ENCODE results near the gene ABCF3. TPM values are rescaled to one million over a fixed set of nuclear protein-coding genes. Genes with fewer than 3 reads are reported as not detected.

Gene ABCF3
- total and polyA plus RNA-seq, 2 donors (not counting 3 experiments of a cell fraction or from before 2014, with no cell fraction given): 68.8 to 73.4 TPM

DNA sequence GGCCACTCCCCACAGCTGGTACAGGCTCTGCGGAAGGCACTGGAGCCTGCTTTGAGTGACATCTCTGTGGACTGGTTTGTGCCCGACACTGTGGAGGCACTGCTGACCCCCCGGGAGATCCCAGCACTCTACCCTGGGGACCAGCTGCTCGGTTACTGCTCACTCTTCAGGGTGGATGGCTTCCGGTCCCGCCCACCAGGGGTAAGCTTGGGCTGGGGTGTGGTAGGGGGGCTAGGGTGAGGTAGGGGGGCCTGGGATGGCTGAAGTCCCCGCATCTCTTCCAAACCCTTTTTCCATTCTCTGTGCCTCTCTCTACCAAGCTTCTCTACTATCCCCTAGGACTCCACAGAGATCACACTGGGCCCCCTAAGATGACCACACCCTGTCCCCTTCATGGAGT, 51.2 kb downstream of the ABCF3 start:
- Histone ChIP-seq H2AFZ (ENCODE audit: low read depth, low read length) (no peak overlapping the region), H3K36me3 (ENCODE audit: control insufficient read depth in 2 of 2, extremely low read depth in 1 of 2, insufficient read depth in 2 of 2, low read length in 2 of 2) (no peaks in the 10 kb centered on the region), H4K20me1 (replicated peaks; ENCODE audit: control insufficient read depth, extremely low read depth, insufficient read depth, low read length) (no peaks in the 10 kb centered on the region), H3K27me3 (ENCODE audit: control insufficient read depth in 2 of 2, insufficient read depth in 2 of 2, low read length in 2 of 2) (peaks cover 6 to 7% of the 10 kb centered on the region in 2 experiments), H3K4me3 (replicated peaks in 1 of 3; ENCODE audit: insufficient read depth in 1 of 3, low read depth in 1 of 3, low read length in 3 of 3) (no peak overlapping the region), H3K9ac (replicated peaks; ENCODE audit: extremely low read depth, insufficient read depth, low read length) (no peak overlapping the region), H3K9me3 (replicated peaks; ENCODE audit: control insufficient read depth, insufficient read depth, low read length) (no peaks in the 10 kb centered on the region), H3K79me2 (ENCODE audit: control insufficient read depth, insufficient read depth, low read length) (no peaks in the 10 kb centered on the region), H3K27ac (ENCODE audit: insufficient read depth, low read depth, low read length) (no peak overlapping the region), H3K4me1 (ENCODE audit: control insufficient read depth, extremely low read depth, insufficient read depth, low read length) (no peaks in the 10 kb centered on the region), H3K4me2 (ENCODE audit: insufficient read depth, low read length) (no peak overlapping the region), H3K9me1 (replicated peaks; ENCODE audit: control insufficient read depth, extremely low read depth, insufficient read depth, low read length) (no peaks in the 10 kb centered on the region)
- intact Hi-C loops (cut with micrococcal nuclease): no loop called here
- FAIRE-seq (no peak), DNase-seq (ENCODE audit: low read depth, low spot score) (no peak)
- CTCF ChIA-PET: interaction anchor here (1.3 to 8.1 kb wide), 3 partner anchors 10 to 340 kb away, joined by 5 to 98 read pairs (median 54); partner anchors contain the start of gene VWA5B2
- dilution Hi-C loops (cut with MboI; ENCODE audit: extremely low pct_ligation_motif_present, low sequenced_read_pairs): no loop called here
- no TSS peak for BruUV-seq (replicated peaks)
- TF ChIP-seq GATA2 (IDR thresholded peaks at IDR 0.05; ENCODE audit: insufficient read depth, insufficient read length, low read depth, low read length) (no peak), MYC (IDR thresholded peaks at IDR 0.05; ENCODE audit: low read depth, low read length) (no peak), POLR2AphosphoS5 (IDR thresholded peaks at IDR 0.05; ENCODE audit: insufficient read depth, low read depth, low read length) (no peak), JUN (IDR thresholded peaks at IDR 0.05; ENCODE audit: borderline replicate concordance, insufficient read depth, insufficient read length, low read depth) (no peak), EZH2 (IDR thresholded peaks at IDR 0.05; ENCODE audit: borderline replicate concordance, low read depth, low read length, severe bottlenecking) (no peak), FOS (IDR thresholded peaks at IDR 0.05; ENCODE audit: borderline replicate concordance, insufficient read depth, low read length) (no peak), POLR2A (IDR thresholded peaks at IDR 0.05; ENCODE audit: low read depth, low read length) (no peak)
- TF ChIP-seq, protein P1, sequence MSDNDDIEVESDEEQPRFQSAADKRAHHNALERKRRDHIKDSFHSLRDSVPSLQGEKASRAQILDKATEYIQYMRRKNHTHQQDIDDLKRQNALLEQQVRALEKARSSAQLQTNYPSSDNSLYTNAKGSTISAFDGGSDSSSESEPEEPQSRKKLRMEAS (IDR thresholded peaks at IDR 0.05; ENCODE audit: insufficient read depth, insufficient read length): no peak
- TF ChIP-seq, protein P2, sequence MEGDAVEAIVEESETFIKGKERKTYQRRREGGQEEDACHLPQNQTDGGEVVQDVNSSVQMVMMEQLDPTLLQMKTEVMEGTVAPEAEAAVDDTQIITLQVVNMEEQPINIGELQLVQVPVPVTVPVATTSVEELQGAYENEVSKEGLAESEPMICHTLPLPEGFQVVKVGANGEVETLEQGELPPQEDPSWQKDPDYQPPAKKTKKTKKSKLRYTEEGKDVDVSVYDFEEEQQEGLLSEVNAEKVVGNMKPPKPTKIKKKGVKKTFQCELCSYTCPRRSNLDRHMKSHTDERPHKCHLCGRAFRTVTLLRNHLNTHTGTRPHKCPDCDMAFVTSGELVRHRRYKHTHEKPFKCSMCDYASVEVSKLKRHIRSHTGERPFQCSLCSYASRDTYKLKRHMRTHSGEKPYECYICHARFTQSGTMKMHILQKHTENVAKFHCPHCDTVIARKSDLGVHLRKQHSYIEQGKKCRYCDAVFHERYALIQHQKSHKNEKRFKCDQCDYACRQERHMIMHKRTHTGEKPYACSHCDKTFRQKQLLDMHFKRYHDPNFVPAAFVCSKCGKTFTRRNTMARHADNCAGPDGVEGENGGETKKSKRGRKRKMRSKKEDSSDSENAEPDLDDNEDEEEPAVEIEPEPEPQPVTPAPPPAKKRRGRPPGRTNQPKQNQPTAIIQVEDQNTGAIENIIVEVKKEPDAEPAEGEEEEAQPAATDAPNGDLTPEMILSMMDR (IDR thresholded peaks at IDR 0.05; ENCODE audit: extremely low read depth in 1 of 2, insufficient read depth in 1 of 2, low read depth in 1 of 2, low read length in 2 of 2): no peak
- POLR2A ChIA-PET: no interaction called here
